T-helper 9 cell (primary cell): ENCODE data around the gene SBF1.
"Not testable (repeated sequence)": the region's sequence is repeated elsewhere in the genome, so short reads cannot be mapped to it uniquely, and the experiment has no call there.

Experiments used
- DNase-seq: peaks from one replicate; pipeline ENCODE4 v3.0.0-alpha.2; 2020

Gene SBF1

DNA sequence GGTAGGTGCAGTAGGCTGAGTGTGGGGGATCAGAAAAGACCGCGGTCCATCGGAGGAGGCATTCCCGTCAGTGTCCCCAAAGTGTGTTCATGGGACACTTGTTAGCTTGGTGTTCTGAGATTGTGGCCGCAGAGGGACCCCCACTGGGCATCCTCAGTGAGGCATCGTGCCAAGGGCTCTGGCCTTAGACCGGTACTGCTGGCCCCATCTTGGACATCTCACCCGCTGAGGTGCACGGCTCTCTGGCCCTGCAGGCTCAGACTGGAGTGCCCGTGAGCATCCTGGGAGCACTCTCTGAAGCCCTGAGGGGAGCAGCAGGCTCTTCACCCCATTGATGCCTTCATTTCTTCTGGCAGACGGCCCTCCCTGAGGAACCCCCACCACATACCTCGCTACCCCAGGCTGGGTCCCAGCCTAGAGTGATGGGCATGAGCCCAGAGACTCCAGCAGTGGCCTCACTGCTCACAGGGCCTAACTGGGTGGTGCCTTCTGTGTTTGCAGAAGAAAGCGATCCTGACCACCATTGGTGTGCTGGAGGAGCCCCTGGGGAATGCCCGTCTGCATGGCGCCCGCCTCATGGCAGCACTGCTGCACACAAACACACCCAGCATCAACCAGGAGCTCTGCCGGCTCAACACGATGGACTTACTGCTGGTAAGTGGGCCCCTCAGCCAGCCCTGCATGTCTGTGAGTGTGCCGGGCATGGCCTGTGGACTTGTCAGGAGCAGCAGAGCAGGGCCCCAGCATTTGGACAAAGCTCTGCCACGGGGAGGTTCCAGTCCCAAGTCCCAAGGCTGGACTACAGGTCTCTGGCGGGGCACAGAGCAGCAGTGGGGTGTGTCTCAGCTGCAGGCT, 51.6 kb downstream of the SBF1 start:
- no peak for DNase-seq

DNA sequence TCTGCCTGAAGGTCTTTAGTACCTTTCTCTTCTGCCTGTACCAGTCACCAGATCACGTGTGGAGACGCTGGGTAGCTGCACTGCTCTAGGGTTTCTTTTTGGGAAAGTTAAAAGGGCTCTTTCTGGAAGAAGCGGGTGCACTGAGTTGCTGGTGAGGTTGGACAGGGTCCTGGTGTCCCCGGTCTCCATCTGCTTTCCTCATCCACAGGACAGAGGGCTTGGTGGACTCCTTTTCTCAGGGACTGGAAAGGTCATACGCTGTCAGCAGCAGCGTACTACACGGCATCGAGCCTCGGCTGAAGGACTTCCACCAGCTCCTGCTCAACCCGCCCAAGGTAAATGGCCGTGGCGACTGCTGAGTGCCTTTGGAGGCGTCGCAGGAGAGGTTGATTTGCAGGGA, 52.8 kb downstream of the SBF1 start:
- DNase-seq, result no peak

DNA sequence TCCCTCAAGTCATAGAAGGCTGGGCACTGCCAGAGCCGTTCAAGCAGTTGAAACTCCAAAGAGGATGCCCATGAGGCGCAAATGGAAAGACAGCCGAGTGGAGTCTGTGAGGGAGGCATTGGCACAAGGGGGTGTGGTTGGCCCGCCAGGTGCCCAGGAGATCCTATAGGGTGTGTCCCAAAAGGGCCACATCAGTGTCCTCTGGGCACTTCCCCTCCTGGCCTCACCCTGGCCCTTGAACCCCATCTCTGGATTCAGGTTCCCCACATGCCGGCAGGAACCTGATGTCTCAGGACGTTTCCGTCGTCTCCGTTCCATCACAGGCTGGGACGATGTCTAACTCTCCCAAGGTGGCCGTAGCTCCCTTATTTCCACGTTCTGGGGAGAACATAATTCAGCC, 54.3 kb downstream of the SBF1 start:
- DNase-seq, result no peak

DNA sequence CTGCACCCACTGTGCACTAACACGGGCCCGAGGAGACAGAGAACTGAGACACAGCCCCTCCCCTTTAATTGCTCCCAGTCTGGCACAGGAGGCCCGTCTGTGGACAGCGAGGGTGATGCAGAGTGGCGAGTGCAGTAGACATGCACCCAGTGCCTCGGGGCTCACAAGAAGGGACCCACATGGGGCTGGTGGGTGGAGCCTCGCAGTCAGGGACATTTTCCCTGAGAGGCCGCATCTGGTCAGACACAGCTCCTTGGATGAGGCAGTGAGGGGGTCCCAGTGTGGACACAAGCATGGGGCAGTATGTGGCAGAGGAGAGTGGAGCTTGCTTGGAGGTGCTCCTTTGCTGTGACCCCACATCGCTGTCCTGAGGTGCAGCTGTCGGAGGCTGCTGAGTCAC, 54.8 kb downstream of the SBF1 start:
- no peak for DNase-seq

DNA sequence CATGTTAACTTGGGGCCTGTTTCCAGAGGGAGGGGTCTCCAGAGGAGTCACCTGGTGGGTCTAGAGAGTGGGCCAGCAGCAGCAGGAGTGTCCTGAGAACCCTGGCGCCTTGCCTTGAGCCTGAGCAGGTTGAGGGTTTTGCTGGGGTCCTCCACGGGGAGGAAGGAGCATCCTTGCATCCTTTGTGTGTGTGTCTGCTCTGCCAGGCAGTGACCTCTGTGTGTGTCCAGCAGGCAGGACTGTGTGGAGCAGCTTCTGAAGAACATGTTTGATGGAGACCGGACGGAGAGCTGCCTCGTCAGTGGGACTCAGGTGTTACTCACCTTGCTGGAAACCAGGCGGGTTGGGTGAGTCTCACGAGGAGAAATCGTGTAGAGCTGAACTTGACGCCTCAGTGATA, 55.7 kb downstream of the SBF1 start:
- no peak for DNase-seq

DNA sequence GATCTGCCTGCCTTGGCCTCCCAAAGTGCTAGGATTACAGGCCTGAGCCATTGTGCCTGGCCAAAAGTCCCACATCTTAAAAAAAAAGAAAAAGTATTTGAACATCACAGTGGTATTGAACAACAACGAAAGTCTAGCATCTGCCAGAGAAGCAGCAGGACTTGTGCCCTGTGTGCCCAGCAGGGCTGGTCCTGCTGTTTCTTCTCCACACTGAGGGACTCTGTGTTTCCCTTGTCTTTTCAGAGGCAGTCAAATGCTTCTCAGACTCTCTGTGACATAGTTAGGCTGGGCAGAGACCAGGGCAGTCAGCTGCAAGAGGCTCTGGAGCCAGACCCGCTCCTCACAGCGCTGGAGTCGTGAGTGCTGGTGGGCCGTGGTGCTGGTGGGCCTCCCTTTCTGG, 56.2 kb downstream of the SBF1 start:
- no peak for DNase-seq

DNA sequence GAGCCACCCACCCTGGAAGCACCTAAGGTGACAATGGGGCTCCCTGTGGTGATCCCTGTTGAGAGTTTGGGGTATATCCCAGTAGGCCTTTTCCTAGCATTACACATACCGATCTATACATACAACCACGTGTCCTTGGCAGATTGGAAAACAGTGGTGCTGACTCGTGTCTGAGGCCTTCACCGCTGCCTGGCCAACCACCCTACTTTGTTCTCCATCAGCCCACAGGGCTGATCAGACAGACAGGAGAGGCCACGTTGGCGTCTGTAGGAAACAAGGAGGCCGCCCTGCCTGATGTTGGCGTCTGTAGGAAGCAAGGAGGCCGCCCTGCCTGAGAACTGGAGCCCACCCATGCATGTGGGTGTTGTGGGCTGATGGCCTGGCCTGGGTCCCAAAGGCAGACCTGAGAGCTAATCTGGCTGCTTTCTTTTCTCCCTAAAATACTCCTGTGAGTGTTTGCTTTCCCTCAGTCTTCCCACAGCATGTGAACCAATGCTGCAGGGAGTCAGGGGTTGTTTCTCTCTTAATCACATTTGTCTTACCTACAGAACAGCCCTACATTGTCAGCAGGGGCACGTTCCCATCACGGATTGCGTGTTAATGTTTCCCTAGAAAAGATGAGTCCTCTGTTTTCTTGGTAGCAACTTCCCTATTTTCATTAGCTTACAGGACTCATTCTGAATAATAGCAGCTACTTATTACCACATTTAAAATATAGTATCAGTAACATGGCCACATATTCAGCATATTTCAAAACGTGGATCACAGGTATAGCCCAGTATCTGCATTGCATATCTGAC, 57.2 kb downstream of the SBF1 start:
- no peak for DNase-seq

DNA sequence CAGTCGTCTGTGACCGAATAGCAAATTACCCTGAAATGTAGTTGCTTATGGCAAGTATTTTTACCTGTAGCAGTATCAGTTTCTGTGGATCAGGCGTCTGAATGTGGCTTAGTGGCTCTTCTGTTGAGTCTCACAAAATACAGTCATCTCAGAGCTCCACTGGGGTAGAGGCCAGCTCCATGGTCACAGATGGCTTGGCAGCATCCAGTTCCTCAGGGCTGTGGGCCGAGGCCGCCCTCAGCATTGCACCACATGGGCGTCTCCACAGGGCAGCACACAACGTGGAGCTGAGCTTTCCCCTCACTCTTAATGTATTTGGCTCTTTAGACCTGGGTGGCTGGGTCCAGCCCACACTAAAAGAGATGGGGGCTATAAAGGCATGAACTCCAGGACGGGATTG, 57.8 kb downstream of the SBF1 start:
- no peak for DNase-seq

DNA sequence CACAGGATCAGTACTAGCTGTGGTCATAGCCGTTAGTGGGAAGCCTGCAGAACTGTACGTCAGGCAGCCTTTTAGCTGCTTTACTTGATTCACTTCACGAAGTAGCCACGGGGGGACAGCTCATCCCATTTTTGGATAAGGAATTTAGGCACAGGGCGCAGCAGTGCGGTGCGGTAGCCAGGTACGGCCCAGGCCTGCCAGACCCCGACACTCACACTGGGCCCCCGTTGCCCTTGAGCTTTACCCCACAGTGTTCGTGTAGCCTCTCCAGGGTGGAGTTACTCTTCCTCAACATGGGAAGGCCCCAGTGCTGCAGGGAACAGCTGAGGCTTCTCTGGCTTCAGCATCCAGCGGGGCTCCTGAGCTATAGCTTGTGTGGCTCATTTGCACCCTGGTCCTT, 59.4 kb downstream of the SBF1 start:
- DNase-seq, result no peak

DNA sequence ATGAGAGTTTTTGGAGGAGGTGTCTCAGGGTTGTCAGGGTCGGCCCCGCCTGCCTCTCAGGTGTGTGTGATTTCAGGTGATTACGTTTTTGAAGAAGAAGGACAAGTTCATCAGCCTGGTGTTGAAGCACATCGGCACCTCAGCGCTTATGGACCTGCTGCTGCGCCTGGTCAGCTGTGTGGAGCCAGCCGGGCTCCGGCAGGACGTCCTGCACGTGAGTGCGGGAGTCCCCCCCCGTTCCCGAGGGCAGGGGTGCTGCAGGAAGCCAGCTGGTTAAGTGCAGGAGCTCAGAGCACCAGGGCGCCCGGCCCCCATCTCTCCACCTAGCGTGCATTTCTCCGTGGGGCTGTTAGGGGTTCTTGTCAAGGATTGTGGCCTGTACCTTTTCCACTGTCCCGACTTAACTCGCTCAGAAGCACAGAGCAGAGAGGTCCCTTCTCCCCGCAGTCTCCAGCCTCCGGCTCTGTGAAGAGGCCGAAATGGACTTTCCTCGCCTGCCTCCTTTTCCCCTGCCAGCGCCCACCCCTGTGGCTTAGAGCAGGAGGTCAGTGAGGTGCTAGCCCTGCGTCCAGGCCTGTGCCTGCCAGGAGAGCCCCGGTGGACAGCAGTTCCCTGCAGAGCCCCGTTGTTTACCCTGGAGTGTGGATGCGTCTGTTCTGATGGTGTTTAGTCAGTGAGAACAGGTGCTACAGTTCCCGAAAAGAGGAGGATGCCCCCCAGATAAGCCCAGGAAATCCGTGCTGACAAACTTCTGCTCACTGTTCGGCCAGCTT, 60.2 kb downstream of the SBF1 start:
- DNase-seq, result no peak

DNA sequence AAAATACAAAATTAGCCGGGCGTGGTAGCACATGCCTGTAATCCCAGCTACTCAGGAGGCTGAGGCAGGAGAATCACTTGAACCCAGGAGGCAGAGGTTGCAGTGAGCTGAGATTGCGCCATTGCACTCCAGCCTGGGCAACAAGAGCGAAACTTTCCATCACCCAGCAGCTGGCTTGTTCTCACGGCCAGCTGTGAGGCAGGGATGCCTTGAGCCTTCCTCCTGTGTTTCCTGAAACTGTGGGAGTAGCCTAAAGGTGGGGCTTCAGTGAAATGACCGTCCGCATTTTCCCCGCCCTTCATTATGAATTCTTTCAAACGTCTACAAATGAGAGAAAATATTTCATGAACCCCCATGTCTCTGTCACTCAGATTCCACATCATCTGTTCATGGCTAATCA, 65.9 kb downstream of the SBF1 start:
- not testable (repeated sequence) for DNase-seq

DNA sequence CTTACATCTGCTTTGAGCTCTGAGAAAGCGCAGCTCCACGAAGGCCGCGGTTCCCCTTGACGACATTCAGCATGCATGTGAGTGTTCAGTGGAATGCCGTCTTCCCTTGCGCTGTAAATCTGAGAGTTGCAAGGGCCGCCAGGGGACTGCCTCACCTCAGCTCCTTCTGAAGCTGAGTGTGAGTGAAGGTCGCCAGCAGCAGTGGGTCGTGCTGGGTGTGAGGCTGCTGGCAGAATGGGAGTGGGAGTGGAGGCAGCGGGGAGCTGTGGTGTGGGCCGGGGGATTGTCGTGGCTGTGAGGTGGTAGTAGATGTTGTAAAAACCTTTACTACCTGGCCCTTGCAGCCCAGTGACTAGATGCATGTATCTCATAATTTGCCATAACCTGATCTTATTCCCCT, 66.5 kb downstream of the SBF1 start:
- DNase-seq, result no peak

DNA sequence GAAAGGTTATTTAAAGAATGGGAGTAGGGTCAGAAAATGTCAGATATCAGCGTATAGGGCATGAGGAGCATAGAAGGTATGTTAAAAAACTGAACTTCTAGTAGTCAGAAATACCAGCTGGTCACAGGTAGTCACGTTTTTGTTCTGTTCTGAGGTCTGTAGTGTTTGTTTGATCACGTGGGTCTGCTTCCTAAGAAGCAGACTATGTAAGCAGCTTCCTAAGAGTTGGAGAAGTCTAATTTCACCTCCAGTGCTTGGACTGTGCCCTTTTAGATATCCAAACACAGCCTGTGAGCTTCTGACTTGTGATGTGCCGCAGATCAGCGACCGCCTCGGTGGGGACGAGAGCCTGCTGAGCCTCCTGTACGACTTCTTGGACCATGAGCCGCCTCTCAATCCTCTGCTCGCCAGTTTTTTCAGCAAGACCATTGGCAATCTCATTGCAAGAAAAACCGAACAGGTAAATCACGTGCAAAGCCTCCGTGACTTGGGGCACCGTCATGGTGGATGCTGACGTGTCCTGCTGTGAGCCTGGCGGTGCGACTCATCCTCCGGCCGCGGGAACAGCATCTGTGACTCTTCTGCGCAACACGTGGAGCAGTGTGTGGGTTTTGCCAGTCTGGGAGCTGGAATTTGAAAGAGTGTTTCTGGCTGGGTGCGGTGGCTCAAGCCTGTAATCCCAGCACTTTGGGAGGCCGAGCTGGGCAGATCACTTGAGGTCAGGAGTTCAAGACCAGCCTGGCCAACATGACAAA, 68.2 kb downstream of the SBF1 start:
- DNase-seq, result no peak

DNA sequence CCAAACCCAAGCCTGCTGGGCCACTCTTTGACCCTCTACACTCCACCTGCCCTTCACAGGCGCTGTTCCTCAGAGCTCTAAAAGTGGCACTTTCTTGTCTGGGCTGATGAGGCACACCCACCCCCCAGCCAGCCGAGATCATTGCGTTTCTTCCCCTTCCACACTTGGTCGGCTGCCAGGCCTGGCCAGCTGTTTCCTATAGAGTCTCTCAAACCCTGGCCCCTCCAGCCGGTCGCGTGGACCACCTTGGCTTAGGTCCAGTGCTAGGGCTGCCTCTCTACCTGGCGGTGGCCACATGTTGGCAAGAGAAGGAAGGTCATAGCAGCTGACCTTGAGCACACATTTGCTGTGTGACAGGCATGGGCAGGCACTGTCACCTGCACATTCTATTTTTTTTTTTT, 71.1 kb downstream of the SBF1 start:
- no peak for DNase-seq

DNA sequence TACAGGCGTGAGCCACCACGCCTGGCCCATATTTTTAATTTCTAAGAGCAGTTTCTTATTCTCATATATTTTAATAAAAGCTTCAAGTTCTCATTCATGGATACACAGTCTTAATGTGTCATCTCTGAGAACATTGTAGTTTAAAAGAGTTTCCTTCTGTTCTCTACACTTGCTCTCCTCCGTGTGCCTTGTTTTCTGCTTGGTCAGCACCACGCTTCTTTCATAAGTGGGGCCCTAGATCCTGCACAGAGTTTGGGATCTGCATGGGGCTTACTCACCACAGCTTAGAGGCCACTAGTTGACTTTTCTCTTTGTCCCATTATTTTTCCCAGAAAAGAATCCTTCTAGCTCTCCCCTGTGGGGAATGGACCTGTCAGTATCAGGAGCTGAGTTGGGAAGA, 72.9 kb downstream of the SBF1 start:
- no peak for DNase-seq

DNA sequence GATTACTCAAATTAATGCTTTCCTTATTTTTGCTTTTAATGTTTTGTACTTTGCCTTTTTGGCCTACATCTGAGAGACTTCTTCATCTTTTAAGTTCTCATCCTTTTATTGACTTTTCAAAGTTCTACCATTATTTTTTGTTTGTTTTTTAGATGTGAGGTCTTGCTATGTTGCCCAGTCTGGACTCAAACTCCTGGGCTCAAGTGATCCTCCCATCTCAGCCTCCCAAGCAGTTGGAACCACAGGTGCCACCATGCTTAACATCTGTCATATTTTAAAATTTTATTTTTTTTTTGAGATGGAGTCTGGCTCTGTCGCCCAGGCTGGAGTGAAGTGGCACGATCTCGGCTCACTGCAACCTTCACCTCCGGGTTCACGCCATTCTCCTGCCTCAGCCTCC, 73.9 kb downstream of the SBF1 start:
- no peak for DNase-seq

DNA sequence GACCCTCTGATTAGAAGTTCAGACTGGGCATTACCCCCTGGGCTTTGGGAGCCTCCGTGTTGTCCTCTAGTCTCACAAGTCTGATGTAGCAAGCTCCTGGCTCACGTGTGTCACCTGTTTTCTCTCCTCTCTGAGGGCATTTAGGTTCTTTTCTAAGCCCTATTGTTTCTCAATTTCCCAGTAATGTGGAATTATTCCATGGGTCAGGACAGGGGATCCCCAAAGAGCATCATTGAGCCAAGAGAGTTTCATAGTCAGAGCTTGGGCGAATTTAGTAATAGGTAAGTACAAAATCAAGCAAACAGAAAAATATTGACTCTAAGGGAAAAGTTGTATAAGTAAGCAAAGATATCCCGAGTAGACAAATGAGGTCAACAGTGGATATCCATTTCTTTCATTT, 74.4 kb downstream of the SBF1 start:
- no peak for DNase-seq

DNA sequence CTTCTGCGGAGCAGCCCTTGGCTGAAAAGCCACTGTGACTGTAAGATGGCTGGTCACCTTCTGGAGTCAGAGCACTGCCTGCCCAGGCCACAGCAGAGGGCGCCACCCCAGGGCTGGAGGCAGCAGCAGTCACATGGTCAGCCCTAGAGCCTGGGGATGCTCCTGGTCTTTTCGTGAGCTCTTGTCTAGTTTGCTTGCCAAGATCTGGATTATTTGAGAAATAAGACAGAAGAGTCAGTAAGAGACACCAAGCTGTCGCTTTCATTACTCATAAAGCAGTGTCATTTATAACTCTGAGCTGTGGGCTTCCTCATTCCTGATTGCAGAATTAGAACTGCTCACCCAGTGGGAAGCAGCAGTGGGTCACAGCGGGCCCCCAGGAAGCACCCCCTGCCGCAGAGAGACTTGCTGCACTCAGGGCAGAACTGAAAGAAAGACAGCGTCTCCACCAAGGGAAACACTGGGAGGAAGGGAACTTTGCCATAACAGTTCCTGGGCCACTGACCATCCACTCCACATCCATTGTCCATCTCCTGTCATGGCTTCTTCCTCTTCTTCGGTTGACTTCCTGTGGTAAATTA, 75.0 kb downstream of the SBF1 start:
- DNase-seq, result no peak

DNA sequence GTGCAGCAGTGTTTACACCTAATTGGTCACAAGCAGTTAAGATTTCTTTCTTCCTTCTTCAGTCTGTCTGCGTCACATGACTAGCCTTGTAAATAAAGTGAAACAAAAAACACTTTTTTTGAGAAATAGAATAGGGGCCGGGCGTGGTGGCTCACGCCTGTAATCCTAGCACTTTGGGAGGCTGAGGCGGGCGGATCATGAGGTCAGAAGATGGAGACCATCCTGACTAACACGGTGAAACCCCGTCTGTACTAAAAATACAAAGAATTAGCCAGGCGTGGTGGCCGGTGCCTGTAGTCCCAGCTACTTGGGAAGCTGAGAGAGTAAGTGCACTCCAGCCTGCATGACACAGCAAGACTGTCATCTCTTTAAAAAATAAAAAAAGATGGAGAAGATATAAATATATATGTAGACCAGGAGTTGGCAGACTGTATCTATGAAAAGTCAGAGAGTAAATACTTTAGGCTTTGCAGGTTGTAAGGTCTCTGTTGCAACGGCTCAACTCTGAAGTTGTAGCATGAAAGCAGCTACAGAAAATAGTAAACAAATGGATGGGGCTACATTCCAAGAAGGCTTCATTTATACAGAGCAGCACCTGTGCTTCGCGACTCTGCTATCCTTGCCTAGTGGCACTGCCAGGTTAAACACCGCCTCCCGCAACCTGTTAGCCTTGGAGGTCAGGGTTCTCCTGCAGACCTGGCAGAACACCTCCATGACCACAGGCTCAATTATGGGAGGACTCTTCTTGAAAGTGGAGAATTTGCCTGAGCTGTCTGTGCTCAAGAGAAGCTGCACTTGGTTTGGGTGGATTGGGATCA, 75.8 kb downstream of the SBF1 start:
- DNase-seq, result no peak

DNA sequence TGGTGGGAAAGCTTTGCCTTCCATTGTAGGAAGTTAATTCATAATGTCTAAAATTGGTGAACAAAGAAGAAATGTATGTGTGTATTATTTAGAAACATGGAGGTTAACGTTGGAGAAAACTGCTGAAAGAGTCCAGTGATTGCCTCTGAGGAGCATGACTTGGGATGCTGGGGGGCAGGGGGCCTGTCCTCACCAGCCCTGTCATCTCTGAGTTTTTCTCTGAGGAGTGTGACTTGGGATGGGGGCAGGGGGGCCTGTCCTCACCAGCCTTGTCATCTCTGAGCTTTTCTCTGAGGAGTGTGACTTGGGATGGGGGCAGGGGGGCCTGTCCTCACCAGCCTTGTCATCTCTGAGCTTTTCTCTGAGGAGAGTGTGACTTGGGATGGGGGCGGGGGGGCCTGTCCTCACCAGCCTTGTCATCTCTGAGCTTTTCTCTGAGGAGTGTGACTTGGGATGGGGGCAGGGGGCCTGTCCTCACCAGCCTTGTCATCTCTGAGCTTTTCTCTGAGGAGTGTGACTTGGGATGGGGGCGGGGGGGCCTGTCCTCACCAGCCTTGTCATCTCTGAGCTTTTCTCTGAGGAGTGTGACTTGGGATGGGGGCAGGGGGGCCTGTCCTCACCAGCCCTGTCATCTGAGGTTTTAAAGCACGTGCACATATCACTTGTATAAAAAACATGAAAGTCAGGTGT, 77.3 kb downstream of the SBF1 start:
- not testable (repeated sequence) for DNase-seq
